Keratinocyte (primary cell): ENCODE data around the gene IL1RAPL1. TPM values are rescaled to one million over a fixed set of nuclear protein-coding genes. Genes with fewer than 3 reads are reported as not detected.
A peak's percentile ranks its signal among the peaks of the same experiment; 100 is the strongest.

Experiments
- DNase-seq: peaks from one replicate; pipeline ENCODE4 v3.0.0-alpha.2; 2011; ENCODE audit warnings: low read depth, missing footprints, low spot score
- FAIRE-seq: peaks from 2 replicates; lab custom pipeline; 2011; peaks lifted over from hg19 to GRCh38; lab: Jason Lieb, UNC
- H2AFZ ChIP-seq: 2 replicates; pipeline ENCODE4 v1.6.0; 2012; ENCODE audit warnings: low read length, control low read depth, inconsistent platforms; ENCODE audit not compliant: control insufficient read depth
- H3K27ac ChIP-seq: 2 replicates; pipeline ENCODE4 v1.5.1; 2011; ENCODE audit warnings: low read length; ENCODE audit not compliant: control insufficient read depth, insufficient read depth
- H3K27me3 ChIP-seq: 3 replicates; pipeline ENCODE4 v1.6.0; 2011; ENCODE audit warnings: low read length; ENCODE audit not compliant: control insufficient read depth, insufficient read depth; ENCODE audit errors: extremely low read depth
- H3K36me3 ChIP-seq, 2 experiments: 2 replicates in 1 of 2; 3 replicates in 1 of 2; pipeline ENCODE4 v1.5.1; 2011; ENCODE audit warnings: low read length in 2 of 2, mild to moderate bottlenecking in 1 of 2; ENCODE audit not compliant: control insufficient read depth in 2 of 2, insufficient read depth in 2 of 2; ENCODE audit errors: extremely low read depth in 1 of 2
- H3K4me1 ChIP-seq: 3 replicates; pipeline ENCODE4 v1.5.1; 2011; ENCODE audit warnings: low read length; ENCODE audit not compliant: control insufficient read depth, insufficient read depth; ENCODE audit errors: extremely low read depth
- H3K4me2 ChIP-seq: 3 replicates; pipeline ENCODE4 v1.6.0; 2011; ENCODE audit warnings: low read depth, low read length; ENCODE audit not compliant: control insufficient read depth, insufficient read depth; ENCODE audit errors: extremely low read depth
- H3K4me3 ChIP-seq, 3 experiments: fragments of 200-600 bp in 1 of 3; sonication (generic) in 1 of 3; 2 replicates in 2 of 3; 3 replicates in 1 of 3; pipeline ENCODE4 v1.5.1; 2011 to 2016; ENCODE audit warnings: low read length in 3 of 3, mild to moderate bottlenecking in 3 of 3, control low read depth in 2 of 3, inconsistent platforms in 1 of 3, low read depth in 1 of 3, mixed read lengths in 1 of 3, mixed run types in 1 of 3, moderate library complexity in 1 of 3; ENCODE audit not compliant: control insufficient read depth in 2 of 3, insufficient read depth in 2 of 3; ENCODE audit errors: extremely low read depth in 1 of 3
- H3K79me2 ChIP-seq: 2 replicates; pipeline ENCODE4 v1.6.0; 2012; ENCODE audit warnings: low read length; ENCODE audit not compliant: control insufficient read depth, insufficient read depth
- H3K9ac ChIP-seq: 3 replicates; pipeline ENCODE4 v1.6.0; 2011; ENCODE audit warnings: low read length; ENCODE audit not compliant: control insufficient read depth, insufficient read depth; ENCODE audit errors: extremely low read depth
- H3K9me1 ChIP-seq: 3 replicates; pipeline ENCODE4 v1.6.0; 2011; ENCODE audit warnings: low read length; ENCODE audit not compliant: control insufficient read depth, insufficient read depth; ENCODE audit errors: extremely low read depth
- H3K9me3 ChIP-seq: 2 replicates; pipeline ENCODE4 v1.5.1; 2012; ENCODE audit warnings: low read depth, low read length; ENCODE audit not compliant: control insufficient read depth
- H4K20me1 ChIP-seq: 3 replicates; pipeline ENCODE4 v1.6.0; 2011; ENCODE audit warnings: low read length; ENCODE audit not compliant: control insufficient read depth, insufficient read depth; ENCODE audit errors: extremely low read depth
- CTCF ChIP-seq, 3 experiments: IDR thresholded peaks in 1 of 3; conservative IDR thresholded peaks in 1 of 3; optimal IDR thresholded peaks in 1 of 3; 2 replicates in 2 of 3; 3 replicates in 1 of 3; pipeline versions ENCODE3 to v1.5.1; 2011; ENCODE audit warnings: low read length in 3 of 3, mild to moderate bottlenecking in 3 of 3, moderate library complexity in 2 of 3, control low read depth in 1 of 3, inconsistent platforms in 1 of 3; ENCODE audit not compliant: insufficient read depth in 2 of 3; ENCODE audit errors: extremely low read depth in 1 of 3
- EZH2 ChIP-seq: IDR thresholded peaks from one replicate; pipeline ENCODE4 v1.6.1; 2012; ENCODE audit warnings: inconsistent platforms, mild to moderate bottlenecking, low read length, moderate library complexity
- dilution Hi-C: fragments of 300-500 bp; cut with MboI; formaldehyde crosslinking; loops from one replicate; pipeline ENCODE4 v1.7.0; 2020; ENCODE audit warnings: low sequenced_read_pairs; ENCODE audit not compliant: extremely low pct_ligation_motif_present
- polyA plus RNA-seq, 5 experiments: library from polyadenylated mRNA; depleted of rRNA in 3 of 5; stranded (reverse) in 3 of 5; stranded (forward) in 1 of 5; unstranded in 1 of 5; fragments of >200 nt; gene quantifications; 1 replicate in 1 of 5; 2 replicates in 3 of 5; 3 replicates in 1 of 5; pipeline versions ENCODE4 v1.2.1 to v1.2.3, GENCODE V29; 2011 to 2012; ENCODE audit warnings: missing spikeins in 2 of 5, low read depth in 1 of 5, low replicate concordance in 1 of 5

IL1RAPL1 gene
- polyA plus RNA-seq, 1 donor (not counting 4 experiments of a cell fraction or from before 2014, with no cell fraction given) = 2.8 TPM

GRCh38 chrX:29422034-29422433 is 834.8 kb downstream of the IL1RAPL1 start:
- H3K79me2 ChIP-seq = no peaks in the 10 kb centered on the region
- H3K36me3 ChIP-seq = no peaks in the 10 kb centered on the region
- TF ChIP-seq CTCF (optimal IDR thresholded peaks at IDR 0.05 in 1 of 3, IDR thresholded peaks at IDR 0.05 in 1 of 3, conservative IDR thresholded peaks at IDR 0.05 in 1 of 3; ENCODE audit: extremely low read depth in 1 of 3, insufficient read depth in 2 of 3, low read length in 3 of 3) (no peak), EZH2 (no peak)
- DNase-seq (no peak), FAIRE-seq (no peak)
- H3K4me3 ChIP-seq = no peak overlapping the region
- no peak overlapping the region for H2AFZ ChIP-seq
- H3K4me2 ChIP-seq = no peak overlapping the region
- H3K9me3 ChIP-seq = peaks cover under 1% of the 10 kb centered on the region
- dilution Hi-C loops = no loop called here
- no peak overlapping the region for H3K27ac ChIP-seq
- peaks cover 2% of the 10 kb centered on the region for H3K4me1 ChIP-seq
- H3K9me1 ChIP-seq = no peaks in the 10 kb centered on the region
- H3K27me3 ChIP-seq = no peaks in the 10 kb centered on the region
- no peak overlapping the region for H3K9ac ChIP-seq
- no peaks in the 10 kb centered on the region for H4K20me1 ChIP-seq

- Histone ChIP-seq H3K27ac (no peak overlapping the region), H3K79me2 (no peaks in the 10 kb centered on the region), H3K4me3 (peak overlapping the region in 1 of 3 experiments; percentile 13), H2AFZ (no peak overlapping the region), H3K9me3 (peaks cover 3% of the 10 kb centered on the region), H3K9ac (no peak overlapping the region), H3K36me3 (no peaks in the 10 kb centered on the region), H3K9me1 (no peaks in the 10 kb centered on the region), H3K27me3 (no peaks in the 10 kb centered on the region), H3K4me2 (peak overlapping the region; percentile 61), H4K20me1 (no peaks in the 10 kb centered on the region), H3K4me1 (peaks cover 8% of the 10 kb centered on the region)
- dilution Hi-C loops = no loop called here
- DNase-seq (no peak), FAIRE-seq (no peak)
- TF ChIP-seq EZH2 (no peak), CTCF (optimal IDR thresholded peaks at IDR 0.05 in 1 of 3, IDR thresholded peaks at IDR 0.05 in 1 of 3, conservative IDR thresholded peaks at IDR 0.05 in 1 of 3; ENCODE audit: extremely low read depth in 1 of 3, insufficient read depth in 2 of 3, low read length in 3 of 3) (no peak)
These were observed 844.6 kb downstream of the IL1RAPL1 start for GRCh38 chrX:29431895-29432294.
